ENCODE measurements around the gene SLC27A6. TPM values are rescaled to one million over a fixed set of nuclear protein-coding genes. Genes with fewer than 3 reads are reported as not detected.

Gene SLC27A6
- total and polyA plus RNA-seq, 2 experiments from 2014 or later = 3.5 to 5.8 TPM

GRCh38 chr5:129074903-129075302, 109.6 kb downstream of the SLC27A6 start:
- H3K9me2 ChIP-seq (replicated peaks; ENCODE audit: insufficient read depth) = no peaks in the 10 kb centered on the region
- H3K4me2 ChIP-seq = no peak overlapping the region
- no peak for DNase-seq (ENCODE audit: low spot score)
- no peaks in the 10 kb centered on the region for H3K79me2 ChIP-seq
- H2AFZ ChIP-seq = no peak overlapping the region
- H4K20me1 ChIP-seq (ENCODE audit: insufficient read depth, poor library complexity, severe bottlenecking) = no peaks in the 10 kb centered on the region
- no peaks in the 10 kb centered on the region for H3K36me3 ChIP-seq (replicated peaks; ENCODE audit: insufficient read depth, low read depth)
- no peaks in the 10 kb centered on the region for H3K9me3 ChIP-seq (ENCODE audit: low read depth)
- no peaks in the 10 kb centered on the region for H3K4me1 ChIP-seq (ENCODE audit: insufficient read depth)
- TF ChIP-seq EZH2phosphoT487 (IDR thresholded peaks at IDR 0.05; ENCODE audit: low read depth, severe bottlenecking, unreplicated experiment) (no peak), EZH2 (IDR thresholded peaks at IDR 0.05; ENCODE audit: borderline replicate concordance) (no peak), CTCF (IDR thresholded peaks at IDR 0.05; ENCODE audit: poor library complexity) (no peak)
- no peaks in the 10 kb centered on the region for H3K27me3 ChIP-seq
- H3K27ac ChIP-seq = no peak overlapping the region
- no peak overlapping the region for H3K4me3 ChIP-seq
- whole genome bisulfite sequencing (ENCODE audit: low lambda C conversion rate, missing lambda C conversion rate) = 83% methylated on average over 4 of the region's 4 CpGs

- no peak overlapping the region for H3K4me2 ChIP-seq
- H3K9me3 ChIP-seq (ENCODE audit: low read depth) = no peaks in the 10 kb centered on the region
- H2AFZ ChIP-seq = no peak overlapping the region
- WGBS (ENCODE audit: low lambda C conversion rate, missing lambda C conversion rate) = 75% methylated on average over 3 of the region's 3 CpGs
- no peak for DNase-seq (ENCODE audit: low spot score)
- H3K36me3 ChIP-seq (replicated peaks; ENCODE audit: insufficient read depth, low read depth) = no peaks in the 10 kb centered on the region
- no peaks in the 10 kb centered on the region for H3K9me2 ChIP-seq (replicated peaks; ENCODE audit: insufficient read depth)
- H3K79me2 ChIP-seq = no peaks in the 10 kb centered on the region
- TF ChIP-seq EZH2 (IDR thresholded peaks at IDR 0.05; ENCODE audit: borderline replicate concordance) = no peak
- TF ChIP-seq EZH2phosphoT487 (IDR thresholded peaks at IDR 0.05; ENCODE audit: low read depth, severe bottlenecking, unreplicated experiment) = no peak
- TF ChIP-seq CTCF (IDR thresholded peaks at IDR 0.05; ENCODE audit: poor library complexity) = no peak
- H3K4me3 ChIP-seq = no peak overlapping the region
- no peaks in the 10 kb centered on the region for H3K4me1 ChIP-seq (ENCODE audit: insufficient read depth)
- no peak overlapping the region for H3K27ac ChIP-seq
- no peaks in the 10 kb centered on the region for H3K27me3 ChIP-seq
- no peaks in the 10 kb centered on the region for H4K20me1 ChIP-seq (ENCODE audit: insufficient read depth, poor library complexity, severe bottlenecking)
Observed at GRCh38 chr5:129077433-129078075, 112.3 kb downstream of the SLC27A6 start.

GRCh38 chr5:129078247-129078646, 113.0 kb downstream of the SLC27A6 start:
- Histone ChIP-seq H3K4me1 (ENCODE audit: insufficient read depth) (no peaks in the 10 kb centered on the region), H3K79me2 (no peaks in the 10 kb centered on the region), H3K9me3 (ENCODE audit: low read depth) (no peaks in the 10 kb centered on the region), H3K27ac (no peak overlapping the region), H2AFZ (no peak overlapping the region), H4K20me1 (ENCODE audit: insufficient read depth, poor library complexity, severe bottlenecking) (no peaks in the 10 kb centered on the region), H3K4me3 (no peak overlapping the region), H3K27me3 (no peaks in the 10 kb centered on the region), H3K4me2 (no peak overlapping the region), H3K36me3 (replicated peaks; ENCODE audit: insufficient read depth, low read depth) (no peaks in the 10 kb centered on the region), H3K9me2 (replicated peaks; ENCODE audit: insufficient read depth) (no peaks in the 10 kb centered on the region)
- no peak for DNase-seq (ENCODE audit: low spot score)
- TF ChIP-seq EZH2phosphoT487 (IDR thresholded peaks at IDR 0.05; ENCODE audit: low read depth, severe bottlenecking, unreplicated experiment) = no peak
- TF ChIP-seq CTCF (IDR thresholded peaks at IDR 0.05; ENCODE audit: poor library complexity) = no peak
- no peak for TF ChIP-seq EZH2 (IDR thresholded peaks at IDR 0.05; ENCODE audit: borderline replicate concordance)
- WGBS (ENCODE audit: low lambda C conversion rate, missing lambda C conversion rate) = 90% methylated on average over 1 of the region's 1 CpG
